Muscle of arm (tissue), 12 donors: Measurements from ENCODE around the gene HYLS1. TPM values are rescaled to one million over a fixed set of nuclear protein-coding genes. Genes with fewer than 3 reads are reported as not detected.

Source experiments
- DNase-seq: peaks from one replicate; pipeline ENCODE4 v3.0.0-alpha.2; 2013
- polyA plus RNA-seq, 12 donors: library from polyadenylated mRNA; unstranded; fragments of 120-200 nt; gene quantifications; one replicate each; pipeline ENCODE4 v1.2.1, GENCODE V29; 2013; ENCODE audit not compliant: insufficient read length in 12 of 12

The HYLS1 gene
- polyA plus RNA-seq, 12 donors: 4.2 to 7.8 (median 6.5) TPM; not detected in 1

DNA sequence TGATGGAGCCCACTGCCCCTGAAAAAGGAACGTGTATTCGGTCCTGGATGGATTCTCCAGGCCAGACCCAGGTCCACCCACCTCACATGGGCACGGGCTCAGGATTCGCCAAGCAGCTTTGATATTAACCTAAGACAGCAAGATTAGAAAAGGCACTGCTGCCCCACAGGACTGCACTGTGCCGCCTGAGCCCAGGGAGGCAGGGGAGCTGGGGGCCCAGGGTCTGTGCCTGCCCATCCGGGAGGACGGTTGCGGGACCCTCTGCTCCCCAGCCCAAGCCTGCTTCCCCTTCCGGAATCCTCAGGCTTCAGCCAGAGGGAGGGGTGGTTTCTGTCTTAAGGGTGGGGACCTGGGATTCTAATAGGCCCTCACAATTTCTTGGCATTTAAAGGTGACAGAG lies 44.8 kb downstream of the HYLS1 start:
- DNase-seq: no peak

DNA sequence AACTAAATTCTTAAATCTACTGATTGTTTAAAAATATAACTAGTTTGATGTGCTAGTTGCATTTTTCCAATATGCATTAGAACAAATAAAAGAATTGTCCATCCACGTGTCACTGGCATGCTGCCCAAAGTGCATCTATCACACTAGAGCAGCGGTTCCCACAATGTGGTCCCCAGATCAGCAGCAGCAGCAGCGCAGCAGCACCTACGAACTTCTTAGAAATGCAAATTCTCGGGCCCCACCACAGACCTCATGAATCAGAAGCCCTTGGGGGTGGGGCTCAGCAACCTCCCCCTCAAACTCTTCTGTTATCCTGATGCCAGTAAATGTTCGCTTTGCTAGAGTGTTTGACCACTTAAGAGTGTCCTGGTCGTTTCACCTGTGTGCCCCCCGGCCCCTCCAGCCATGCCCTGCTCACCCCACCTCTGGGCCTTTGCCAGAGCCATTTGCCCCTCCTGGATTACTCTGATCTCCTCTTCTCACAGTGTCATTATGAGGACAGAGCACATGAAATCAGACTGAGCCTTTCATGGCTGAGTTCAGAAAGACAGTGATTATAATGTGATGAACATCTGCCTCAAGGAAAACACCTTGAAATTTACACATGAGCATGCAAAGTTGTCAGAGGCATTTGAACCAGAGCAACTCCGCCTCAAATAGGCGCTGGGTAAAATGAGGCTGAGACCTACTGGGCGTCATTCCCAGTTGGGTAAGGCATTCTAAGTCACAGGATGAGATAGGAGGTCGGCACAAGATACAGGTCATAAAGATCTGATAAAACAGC lies 45.8 kb downstream of the HYLS1 start:
- no peak for DNase-seq

DNA sequence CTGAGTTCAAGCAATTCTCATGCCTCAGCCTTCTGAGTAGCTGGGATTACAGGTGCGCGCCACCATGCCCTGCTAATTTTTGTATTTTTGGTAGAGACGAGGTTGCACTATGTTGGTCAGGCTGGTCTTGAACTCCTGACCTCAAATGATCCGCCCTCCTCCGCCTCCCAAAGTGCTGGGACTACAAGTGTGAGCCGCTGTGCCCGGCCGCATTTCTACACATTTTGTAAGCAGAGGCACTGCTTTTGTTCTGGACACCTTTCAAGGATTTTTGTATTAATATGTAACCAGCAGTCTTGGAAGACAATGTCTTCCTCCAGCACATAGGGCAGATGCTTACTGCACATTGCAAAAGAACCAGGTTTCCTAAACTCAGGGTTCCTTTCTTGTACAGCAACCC lies 47.0 kb downstream of the HYLS1 start:
- DNase-seq: no peak

DNA sequence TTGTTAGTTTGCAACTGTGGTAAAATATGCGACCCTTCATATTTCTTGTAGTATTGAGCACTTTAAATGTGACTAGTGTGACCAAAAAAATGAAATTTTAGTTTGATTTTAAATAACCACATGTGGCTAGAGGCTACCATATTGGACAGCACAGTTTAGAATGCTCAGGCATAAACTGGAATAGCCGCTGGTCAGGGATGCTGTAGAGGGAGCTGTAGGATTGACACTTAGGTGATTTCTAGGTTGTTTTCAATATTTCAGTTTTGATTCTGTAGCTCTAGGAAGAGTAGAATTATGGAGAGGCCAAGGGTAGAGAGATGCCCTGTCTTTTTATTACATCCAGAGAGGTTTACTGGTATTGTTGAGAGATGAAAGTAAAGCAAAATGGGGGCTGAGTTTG lies 47.6 kb downstream of the HYLS1 start:
- DNase-seq: no peak

DNA sequence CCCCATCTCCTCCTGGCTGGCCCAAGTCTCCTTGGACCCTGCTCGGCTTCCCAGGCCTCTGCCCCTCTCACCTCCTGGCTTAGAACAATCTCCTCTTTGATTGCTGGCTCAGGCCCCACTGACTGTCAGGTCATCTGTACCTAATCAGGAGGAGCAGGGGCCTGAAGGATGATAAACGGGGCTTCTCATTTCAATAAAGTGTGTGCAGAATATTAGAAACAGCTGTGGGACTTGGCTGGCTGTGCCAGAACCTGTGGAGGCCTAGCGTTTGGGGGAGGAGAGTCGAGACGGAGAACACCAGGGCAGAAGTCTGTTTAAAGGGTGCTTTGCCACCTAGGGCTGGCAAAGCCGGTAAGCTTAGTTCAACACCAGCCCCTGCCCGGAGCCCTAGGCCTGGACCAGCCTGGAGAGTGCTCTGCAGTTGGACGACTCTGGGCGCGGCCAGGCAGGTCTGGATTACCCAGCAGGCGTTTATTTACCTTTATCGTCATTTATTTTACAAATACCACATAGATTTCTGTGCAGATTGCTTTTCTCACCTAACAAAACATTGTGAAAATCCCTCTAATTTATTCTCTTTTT lies 48.2 kb downstream of the HYLS1 start:
- peak; percentile 69 for DNase-seq

DNA sequence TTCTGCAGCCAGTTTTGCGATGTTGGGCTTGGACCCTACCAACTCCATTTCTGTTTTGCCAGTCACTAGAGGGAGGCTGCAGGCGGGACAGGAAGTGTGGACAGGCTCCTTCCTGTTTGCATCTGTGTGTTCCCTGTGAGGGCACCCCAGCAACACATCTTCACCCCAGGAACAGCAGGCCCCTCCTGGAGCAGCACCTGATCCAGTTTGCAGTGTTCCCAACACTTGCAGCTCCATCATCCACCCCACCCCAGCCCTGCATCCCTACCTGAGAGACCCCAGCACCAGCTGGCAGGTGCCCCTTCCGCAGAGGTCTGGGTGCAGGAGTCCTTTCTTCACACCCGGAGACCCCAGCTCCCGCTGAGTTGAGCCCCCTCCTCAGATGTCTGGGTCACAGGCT lies 51.0 kb downstream of the HYLS1 start:
- no peak for DNase-seq

DNA sequence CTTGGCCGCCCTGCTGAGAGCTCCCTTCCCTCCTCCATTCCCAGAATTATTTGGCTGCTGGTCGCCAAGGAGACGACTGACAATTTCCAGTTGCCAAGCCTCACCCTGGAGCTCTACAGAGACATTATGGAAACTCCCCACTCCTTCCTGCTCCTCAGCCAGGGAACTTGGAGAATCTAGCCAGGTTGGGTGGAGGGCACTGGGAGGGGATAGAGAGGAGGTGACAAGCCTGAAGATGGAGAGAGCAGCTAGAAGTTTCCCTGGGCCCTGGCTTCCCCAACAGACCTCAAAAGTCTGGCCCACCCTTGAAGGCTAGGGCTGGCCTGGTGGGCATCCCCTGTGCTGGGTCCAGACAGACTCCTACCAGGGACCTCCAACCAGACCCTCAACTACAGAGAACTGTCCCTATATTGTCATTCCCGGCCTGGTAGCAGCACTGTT lies 51.6 kb downstream of the HYLS1 start:
- peak; percentile 73 for DNase-seq

DNA sequence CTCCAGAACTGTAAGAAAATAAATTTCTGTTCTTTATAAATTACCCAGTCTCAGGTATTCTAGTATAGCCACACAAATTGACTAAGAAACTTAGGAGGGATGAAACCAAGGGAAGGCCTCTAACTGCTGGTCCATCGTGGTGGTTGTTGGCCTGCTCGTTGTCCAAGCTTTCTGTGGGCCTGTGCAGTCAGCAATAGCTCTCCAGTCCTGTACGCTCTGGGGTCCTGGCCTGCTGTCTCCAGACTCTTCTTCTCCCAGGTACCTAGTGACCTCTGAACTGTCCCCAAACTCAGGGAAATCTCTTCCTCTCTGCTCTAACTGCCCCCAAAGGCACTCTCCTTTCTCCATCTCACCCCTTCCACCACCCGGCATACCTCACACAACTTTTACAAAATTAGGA lies 52.7 kb downstream of the HYLS1 start:
- DNase-seq: no peak

DNA sequence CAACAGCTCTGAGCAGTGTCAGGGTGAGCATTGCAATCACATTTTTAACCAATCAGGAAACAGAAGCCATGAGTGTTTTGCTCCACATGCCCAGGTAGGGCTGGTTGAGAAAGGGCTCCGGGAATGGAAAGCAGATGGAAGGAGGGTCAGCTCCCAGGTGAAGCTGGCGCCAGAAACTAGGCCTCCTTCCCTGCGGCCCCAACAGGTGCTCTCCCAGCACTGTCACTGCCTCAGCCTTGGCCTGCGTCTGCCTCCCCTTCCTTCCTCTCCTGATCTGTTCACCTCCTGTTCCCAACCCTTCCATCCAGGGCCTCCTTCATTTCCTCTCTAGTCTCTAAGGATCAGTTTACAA lies 53.8 kb downstream of the HYLS1 start:
- DNase-seq: no peak

DNA sequence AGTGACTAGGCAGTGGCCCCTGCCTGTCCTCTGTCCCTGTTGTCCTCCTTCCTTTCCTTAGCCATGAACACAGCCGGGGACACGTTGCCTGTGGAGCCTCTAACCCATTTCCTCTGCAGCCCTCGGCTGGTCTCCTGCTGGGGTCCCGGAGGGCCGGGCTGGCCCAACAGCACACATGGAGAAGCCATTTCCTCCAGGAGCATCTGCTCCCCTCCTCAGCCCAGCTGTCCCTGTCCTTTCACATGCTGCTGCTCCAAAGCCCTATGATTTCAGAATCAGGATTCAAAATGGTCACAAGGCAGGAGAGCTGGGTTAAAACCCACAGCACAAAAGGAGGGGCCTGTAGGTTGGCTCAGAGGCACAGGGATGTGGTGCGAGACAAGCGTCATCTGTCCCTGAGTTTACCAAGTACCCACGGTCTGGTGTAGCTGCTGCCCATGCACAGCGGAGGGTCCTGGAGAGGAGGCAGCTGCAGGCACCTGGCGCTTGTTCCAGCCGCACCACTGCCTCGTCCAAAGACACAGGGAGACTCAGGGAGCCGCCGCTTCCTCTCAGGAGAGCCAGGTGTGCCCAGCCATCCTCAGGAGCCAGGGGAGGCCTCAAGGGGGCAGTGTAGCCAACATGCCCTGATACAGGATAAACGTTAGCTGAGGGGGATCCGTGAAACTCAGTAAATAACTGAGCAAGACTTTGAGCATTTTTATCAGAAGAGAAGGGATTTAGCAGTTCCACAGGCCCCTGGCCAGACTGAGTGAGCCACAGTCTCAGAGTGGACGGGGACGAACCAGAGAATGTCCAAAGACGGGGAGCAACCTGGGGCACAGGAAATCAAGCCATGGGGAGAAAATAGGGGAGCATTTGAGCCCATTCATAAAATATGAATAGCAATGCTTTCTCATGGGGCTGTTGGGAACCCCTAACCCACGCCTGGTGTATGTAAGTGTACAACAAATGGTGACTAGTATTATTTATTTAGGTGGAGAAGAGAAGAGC lies 54.4 kb downstream of the HYLS1 start:
- DNase-seq: peak; percentile 58

DNA sequence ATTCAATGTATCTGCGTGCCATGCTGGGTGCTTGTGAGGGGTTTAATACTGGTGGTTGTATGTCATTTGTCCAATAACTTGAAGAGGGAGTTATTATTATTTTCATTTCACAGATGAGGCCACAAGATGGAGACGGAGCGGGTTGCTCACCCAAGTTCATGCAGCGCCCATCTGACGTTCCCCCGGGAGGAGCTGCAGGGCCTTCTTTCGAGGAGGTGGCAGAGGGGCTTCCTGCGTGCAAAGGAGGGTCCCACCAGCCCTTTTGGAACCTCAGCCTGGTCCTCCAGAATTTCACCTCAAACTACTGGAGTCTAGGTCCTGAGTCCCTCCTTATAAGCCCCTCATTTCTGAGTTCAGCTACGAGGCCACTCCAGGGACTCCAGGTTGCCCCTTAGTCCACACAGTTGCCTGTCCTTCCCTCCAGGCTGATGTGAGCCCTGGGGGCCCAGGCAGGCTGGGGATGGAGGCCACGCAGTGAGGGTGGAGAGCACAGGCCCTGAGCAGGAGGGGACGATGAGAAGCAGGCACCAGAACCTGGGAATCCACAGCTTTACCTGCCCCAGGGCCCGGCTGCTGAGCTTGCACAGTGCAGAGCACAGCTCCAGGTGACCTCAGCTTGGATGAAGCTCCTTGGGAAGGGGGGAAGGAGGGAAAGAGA lies 55.4 kb downstream of the HYLS1 start:
- no peak for DNase-seq

DNA sequence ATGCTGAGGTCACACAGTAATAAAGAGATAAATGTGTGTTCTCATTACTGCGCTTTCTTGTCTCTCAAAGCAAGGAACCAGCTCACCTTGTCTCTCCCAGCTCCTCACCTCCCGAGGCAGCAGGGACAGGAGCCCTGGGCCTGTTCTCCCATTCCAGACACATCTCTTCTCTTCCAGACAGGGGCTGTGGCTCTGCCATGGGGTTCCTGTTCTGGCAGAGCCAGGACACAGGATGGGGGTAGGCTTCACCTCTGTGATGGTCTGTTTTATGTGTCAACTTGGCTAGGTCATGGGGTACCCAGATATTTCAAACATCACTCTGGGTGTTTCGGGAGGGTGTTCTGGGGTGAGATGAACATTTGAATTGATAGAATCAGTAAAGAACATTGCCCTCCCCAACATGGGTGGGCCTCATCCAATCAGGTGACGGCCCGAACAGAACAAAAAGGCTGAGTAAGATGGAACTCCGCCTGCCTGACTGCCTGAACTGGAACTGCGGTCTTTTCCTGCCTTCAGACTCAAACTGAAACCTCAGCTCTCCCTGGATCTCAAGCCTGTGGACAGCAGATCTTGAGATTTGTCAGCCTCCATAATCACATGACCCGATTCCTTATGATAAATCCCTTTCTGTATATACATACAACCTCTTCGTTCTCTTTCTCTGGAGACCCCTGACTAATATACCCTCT lies 56.3 kb downstream of the HYLS1 start:
- no peak for DNase-seq

DNA sequence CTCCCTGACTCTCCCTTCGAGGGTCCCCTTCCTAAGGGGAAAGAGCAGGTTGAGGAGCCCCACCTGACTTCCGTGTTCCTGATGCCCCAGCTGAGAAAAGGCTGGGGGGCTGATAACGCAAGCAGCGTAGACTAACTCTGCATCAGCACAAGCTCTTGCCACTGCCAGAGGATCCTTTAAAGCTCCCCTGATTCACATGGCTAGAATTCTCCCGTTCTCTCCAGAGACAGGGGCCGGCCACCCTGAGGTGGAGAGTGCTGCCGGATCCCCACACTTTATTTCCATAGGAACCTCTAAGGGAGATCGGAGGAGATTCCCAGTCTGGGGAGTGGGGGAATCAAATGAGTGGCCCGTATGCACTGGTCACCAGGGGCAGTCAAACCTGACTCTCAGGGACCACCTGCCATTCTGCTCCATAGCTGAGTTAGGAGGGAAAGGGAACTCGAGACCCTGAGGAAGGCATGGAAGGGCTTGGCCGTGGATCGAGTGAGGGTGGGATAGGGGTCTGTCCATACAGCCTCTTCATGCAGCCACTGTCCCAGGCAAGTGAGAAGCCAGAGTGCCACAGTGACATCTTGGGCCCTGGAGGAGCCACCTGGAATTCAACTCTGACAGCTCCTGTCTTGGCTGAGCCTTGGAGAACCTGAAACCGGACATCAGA lies 57.0 kb downstream of the HYLS1 start:
- DNase-seq: no peak

DNA sequence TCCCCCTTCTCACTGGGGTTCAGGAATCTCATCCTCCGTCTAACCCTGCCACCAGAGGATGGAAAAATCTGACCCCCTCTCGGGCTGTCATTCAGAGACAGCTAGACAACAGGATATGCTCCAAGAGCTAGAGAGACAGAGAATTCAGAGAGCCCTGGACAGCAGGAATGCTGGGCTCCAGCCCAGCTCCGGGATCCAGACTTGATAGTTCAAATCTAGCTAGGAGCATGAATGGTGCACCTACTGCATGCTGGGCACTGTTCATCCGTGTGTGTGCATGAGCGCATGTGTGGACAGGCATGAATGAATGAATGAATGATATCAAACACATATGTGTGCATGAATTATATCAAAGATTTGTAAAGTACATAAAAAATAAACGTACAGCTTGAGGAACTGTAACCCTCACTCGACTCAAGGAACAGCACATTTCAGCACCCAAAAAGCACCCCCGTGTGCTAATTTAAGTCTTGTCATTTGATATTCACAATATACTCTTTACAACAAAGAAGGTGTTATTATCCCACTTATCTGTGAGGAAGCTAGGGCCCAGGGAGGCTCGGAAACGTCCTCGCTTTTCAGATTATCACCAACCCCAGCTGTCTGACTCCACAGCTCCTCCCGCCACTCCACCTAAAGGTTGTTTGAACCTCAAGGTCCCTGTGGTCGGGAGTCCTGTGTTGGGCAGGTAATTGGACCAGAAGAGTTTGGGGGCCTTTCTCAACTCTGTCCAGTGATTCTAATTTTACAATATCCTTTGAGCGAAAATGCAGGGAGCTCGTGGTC lies 57.7 kb downstream of the HYLS1 start:
- DNase-seq: no peak

DNA sequence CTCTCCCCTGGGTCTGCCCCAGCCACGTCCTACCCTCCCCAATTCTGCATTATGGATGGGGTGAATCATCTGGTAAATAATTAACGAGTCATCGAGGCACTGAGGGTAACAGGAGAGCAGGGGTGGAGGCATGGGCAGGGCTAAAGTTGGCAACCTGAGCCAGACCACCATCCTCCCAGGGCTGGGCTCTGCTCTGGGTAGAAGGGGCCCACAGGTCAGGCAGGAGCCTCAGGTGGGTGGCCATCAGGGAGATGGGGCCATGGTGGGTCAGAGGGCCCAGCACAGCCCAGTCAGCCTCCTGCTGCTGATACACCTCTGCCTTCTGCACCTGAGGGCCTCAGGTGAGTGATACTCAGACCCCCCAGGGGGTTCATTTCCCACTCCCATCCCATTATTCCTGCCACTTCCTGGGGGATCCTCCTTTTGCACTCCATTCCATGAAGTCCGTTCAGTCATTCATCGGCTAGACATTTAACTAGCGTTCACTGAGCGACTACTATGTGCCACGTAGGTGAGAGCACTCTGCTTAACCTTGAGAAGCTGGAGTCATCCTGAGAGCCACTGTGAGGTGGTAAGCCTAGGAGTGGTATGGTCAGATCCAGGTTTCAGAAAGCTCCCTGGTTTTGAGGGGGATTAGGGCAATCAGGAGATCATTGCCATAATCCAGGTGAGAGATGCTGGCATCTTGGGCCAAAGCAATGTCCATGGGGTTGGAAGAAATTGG lies 58.5 kb downstream of the HYLS1 start, which contains the start of gene VSIG10L2:
Gene VSIG10L2 (plus strand): TSS at position 248 of the 724 bp plus-strand sequence. CDS start 12 bp downstream, at position 260.
- no peak for DNase-seq

DNA sequence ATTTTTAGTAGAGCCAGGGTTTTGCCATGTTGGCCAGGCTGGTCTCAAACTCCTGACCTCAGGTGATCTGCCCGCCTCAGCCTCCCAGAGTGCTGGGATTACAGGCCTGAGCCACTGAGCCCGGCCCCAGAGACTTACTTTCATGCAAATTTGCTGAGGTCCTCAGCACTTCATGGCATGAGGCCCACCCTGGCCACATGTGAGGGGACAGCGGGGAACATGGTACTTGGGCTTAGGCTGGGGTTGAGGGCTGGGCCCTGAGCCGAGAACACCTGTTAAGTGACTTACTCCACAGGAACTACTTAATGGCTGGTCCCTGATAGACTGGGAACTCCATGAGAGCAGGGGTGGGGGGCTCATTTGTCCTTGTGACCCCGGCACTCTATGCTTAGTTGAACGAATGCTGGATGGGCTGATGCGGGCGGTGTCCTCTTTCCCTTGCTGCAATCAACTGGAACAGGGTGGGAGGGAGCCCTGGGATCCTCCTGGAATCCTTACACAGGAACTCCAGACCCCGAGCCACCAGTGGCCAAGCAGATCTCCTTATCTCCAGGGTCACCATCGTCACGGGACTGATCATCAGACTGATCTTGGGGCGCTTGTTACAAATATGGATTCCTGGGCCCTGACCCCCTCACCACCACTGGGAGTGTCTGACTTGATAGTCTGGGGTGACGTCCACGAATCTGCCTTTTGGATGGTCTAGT lies 59.4 kb downstream of the HYLS1 start:
- no peak for DNase-seq

DNA sequence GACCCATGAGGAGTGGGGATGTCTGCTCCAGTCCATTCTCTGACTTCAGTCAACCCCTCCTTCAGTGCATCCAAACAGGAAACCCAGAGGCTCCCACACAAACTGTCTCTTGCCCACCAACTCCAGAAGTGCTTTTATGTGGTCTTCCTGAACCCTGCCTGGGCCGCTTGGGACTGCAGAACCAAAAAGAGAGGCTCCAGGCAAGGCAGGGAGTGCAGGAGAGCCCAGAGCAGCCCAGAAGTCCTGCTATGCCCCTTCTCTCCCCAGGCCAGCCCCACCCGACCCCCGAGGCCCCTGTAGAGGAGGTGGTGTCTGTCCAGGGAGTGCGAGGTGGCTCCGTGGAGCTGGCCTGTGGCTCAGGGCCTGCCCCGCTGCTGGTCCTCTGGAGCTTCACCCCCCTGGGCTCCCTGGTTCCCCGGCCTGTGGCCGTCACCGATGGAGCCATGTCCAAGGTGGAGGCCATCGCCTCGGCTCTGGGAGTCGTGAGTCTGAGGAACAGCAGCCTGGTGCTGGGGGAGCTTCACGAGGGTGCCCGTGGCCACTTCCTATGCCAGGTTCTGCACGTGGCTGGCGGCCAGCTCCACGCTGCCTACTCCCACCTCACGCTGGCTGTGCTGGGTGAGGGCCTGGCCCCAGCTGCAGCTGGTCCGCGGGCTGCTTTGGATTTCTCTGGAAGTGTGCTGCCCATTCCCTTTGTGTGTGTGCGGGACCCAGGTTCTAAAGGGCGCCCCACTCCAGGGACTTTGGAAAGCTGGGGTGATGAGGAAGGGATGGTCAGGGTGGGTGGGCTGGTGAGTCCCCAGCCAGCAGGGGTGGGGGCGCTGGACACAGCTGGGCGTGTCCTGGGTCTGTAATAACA lies 60.2 kb downstream of the HYLS1 start:
- DNase-seq: no peak
